GM19238 (cell line): ENCODE measurements around the gene PMM2.

ENCODE experiments used
- DNase-seq: peaks from one replicate; pipeline ENCODE4 v3.0.0; 2011; ENCODE audit warnings: low spot score; ENCODE audit not compliant: insufficient read length

Gene PMM2

GRCh38 chr16:8850279-8850885 lies 52.7 kb downstream of the PMM2 start:
- no peak for DNase-seq

- DNase-seq, result no peak
These were observed 54.2 kb downstream of the PMM2 start for GRCh38 chr16:8851761-8852403.

- no peak for DNase-seq
These were observed 54.9 kb downstream of the PMM2 start for GRCh38 chr16:8852534-8852933.

- DNase-seq, result no peak
These were observed 55.5 kb downstream of the PMM2 start for GRCh38 chr16:8853150-8853549.

- no peak for DNase-seq
These were observed 56.0 kb downstream of the PMM2 start for GRCh38 chr16:8853611-8854010.

GRCh38 chr16:8854298-8854948 lies 56.8 kb downstream of the PMM2 start:
- DNase-seq, result no peak

- no peak for DNase-seq
These were observed 57.6 kb downstream of the PMM2 start for GRCh38 chr16:8855051-8855786.

GRCh38 chr16:8855972-8856371 lies 58.3 kb downstream of the PMM2 start:
- DNase-seq, result no peak

GRCh38 chr16:8858994-8859912 lies 61.6 kb downstream of the PMM2 start:
- no peak for DNase-seq

GRCh38 chr16:8859913-8860881 lies 62.6 kb downstream of the PMM2 start:
- no peak for DNase-seq

GRCh38 chr16:8861563-8862308 lies 64.1 kb downstream of the PMM2 start:
- no peak for DNase-seq

- DNase-seq, result no peak
These were observed 64.9 kb downstream of the PMM2 start for GRCh38 chr16:8862309-8863130.

GRCh38 chr16:8863594-8864424 lies 66.2 kb downstream of the PMM2 start:
- DNase-seq, result no peak

GRCh38 chr16:8864480-8865110 lies 67.0 kb downstream of the PMM2 start:
- DNase-seq, result no peak

- DNase-seq, result no peak
These were observed 67.7 kb downstream of the PMM2 start for GRCh38 chr16:8865145-8865882.
